ENCODE measurements around the gene VPS72. TPM values are rescaled to one million over a fixed set of nuclear protein-coding genes. Genes with fewer than 3 reads are reported as not detected.

The VPS72 gene
- total and polyA plus RNA-seq, 9 of the 15 experiments (the other 6 are each of a cell fraction or from before 2014, with no cell fraction given): 7.2 to 131 (median 75.7) TPM

- TF ChIP-seq REST (IDR thresholded peaks at IDR 0.05; ENCODE audit: borderline replicate concordance) (peak; percentile 98), REST (CRISPR knock-in tag; IDR thresholded peaks at IDR 0.05; ENCODE audit: low read depth) (no peak), MYBL2 (IDR thresholded peaks at IDR 0.05; ENCODE audit: low read depth) (no peak), MYBL2 (CRISPR knock-in tag; IDR thresholded peaks at IDR 0.05; ENCODE audit: borderline replicate concordance) (no peak), GABPB1 (CRISPR knock-in tag; IDR thresholded peaks at IDR 0.05) (peak; percentile 91), ETV5 (CRISPR knock-in tag; IDR thresholded peaks at IDR 0.05; ENCODE audit: low read depth) (peak; percentile 85), GTF2F1 (IDR thresholded peaks at IDR 0.05; ENCODE audit: low read depth, low read length) (peak; percentile 62; the same call in 1 of the 2 replicates), GATAD2B (IDR thresholded peaks at IDR 0.05; ENCODE audit: borderline replicate concordance) (peak; percentile 71; the same call in 1 of the 2 replicates), SMC3 (conservative IDR thresholded peaks at IDR 0.05; ENCODE audit: insufficient read depth, low read depth, low read length) (0 out of 2 replicates have a peak, but pooled peaks have one; percentile 14), NR2C2 (CRISPR knock-in tag; IDR thresholded peaks at IDR 0.05) (no peak), NR2C2 (tag; IDR thresholded peaks at IDR 0.05) (peak; percentile 50; the same call in 1 of the 2 replicates), FOXA1 (IDR thresholded peaks at IDR 0.05; ENCODE audit: borderline replicate concordance) (no peak), SIN3B (IDR thresholded peaks at IDR 0.05; ENCODE audit: low read depth) (peak; percentile 73; the same call in 1 of the 2 replicates), POLR2AphosphoS2 (IDR thresholded peaks at IDR 0.05; ENCODE audit: low read length) (peak; percentile 93), ZBTB26 (CRISPR knock-in tag; IDR thresholded peaks at IDR 0.05) (no peak), NCOA4 (IDR thresholded peaks at IDR 0.05; ENCODE audit: partially characterized antibody) (peak; percentile 73), JUND (IDR thresholded peaks at IDR 0.05; ENCODE audit: borderline replicate concordance, low read depth, low read length) (peak; percentile 67; the same call in 1 of the 2 replicates), JUND (tag; IDR thresholded peaks at IDR 0.05; ENCODE audit: borderline replicate concordance, low read depth, low read length) (peak; percentile 36; the same call in 1 of the 3 replicates)
Observed at GRCh38 chr1:151189637-151190445, at the start of gene VPS72 (continued).

Measured in K562 (cell line).